ENCODE results near the gene CENPP.

The CENPP gene

DNA sequence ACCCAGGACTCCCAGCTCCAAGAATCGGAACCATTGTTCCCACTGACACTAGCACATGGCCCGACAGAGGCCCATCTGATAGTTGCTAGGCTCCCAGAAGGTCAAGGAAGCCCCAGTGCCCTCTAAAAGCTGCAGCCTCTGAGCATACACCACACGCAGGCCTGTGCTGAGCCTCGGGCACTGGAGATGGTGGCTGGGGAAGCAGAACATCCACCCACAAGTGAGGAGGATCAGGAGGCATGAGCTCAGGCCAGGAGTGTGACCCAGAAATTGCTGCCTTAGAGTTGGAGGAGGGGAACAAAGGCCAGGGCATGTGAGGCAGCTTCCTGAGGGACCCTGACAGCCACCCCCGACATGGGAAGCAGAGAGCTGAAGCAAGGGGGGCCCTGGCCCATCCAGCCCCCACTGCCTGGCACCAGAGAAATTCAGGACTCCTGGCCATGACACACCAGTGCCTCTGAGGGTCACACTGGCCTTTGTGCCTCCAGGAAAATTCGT lies 322.8 kb downstream of the CENPP start:
- POLR2A ChIA-PET (ENCODE audit: low non-redundant PET), result no interaction called here
- CTCF ChIA-PET, result interaction anchor here (0.6 to 2.3 kb wide), 4 partner anchors 13 to 529 kb away, joined by 3 to 9 read pairs (median 3); no protein-coding TSS in a partner anchor
- TF ChIP-seq, protein P1, sequence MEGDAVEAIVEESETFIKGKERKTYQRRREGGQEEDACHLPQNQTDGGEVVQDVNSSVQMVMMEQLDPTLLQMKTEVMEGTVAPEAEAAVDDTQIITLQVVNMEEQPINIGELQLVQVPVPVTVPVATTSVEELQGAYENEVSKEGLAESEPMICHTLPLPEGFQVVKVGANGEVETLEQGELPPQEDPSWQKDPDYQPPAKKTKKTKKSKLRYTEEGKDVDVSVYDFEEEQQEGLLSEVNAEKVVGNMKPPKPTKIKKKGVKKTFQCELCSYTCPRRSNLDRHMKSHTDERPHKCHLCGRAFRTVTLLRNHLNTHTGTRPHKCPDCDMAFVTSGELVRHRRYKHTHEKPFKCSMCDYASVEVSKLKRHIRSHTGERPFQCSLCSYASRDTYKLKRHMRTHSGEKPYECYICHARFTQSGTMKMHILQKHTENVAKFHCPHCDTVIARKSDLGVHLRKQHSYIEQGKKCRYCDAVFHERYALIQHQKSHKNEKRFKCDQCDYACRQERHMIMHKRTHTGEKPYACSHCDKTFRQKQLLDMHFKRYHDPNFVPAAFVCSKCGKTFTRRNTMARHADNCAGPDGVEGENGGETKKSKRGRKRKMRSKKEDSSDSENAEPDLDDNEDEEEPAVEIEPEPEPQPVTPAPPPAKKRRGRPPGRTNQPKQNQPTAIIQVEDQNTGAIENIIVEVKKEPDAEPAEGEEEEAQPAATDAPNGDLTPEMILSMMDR (conservative IDR thresholded peaks at IDR 0.05; ENCODE audit: low read depth), result no peak
- no peak for DNase-seq (ENCODE audit: low spot score)
- peak overlapping the region; percentile 46 for H3K27ac ChIP-seq

DNA sequence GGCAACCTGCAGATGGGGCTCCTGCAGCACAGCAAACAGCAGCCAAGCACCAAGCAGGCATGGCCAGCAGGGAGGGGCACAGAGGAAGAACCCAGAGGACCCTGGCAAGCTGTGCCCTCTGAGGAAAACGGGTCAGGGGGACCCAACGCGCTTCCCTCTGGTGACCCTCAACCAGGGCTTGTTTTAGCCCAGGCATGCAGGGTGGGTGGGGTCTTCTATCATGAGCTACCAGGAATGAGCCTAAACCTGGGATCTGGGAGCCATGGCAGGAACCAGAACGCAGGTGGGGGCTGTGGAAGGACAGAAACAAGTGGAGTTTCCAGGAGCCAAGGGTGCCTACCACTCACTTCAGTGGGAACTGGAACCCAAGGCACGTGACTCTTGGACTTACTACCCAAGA lies 323.3 kb downstream of the CENPP start:
- TF ChIP-seq, protein P1 (conservative IDR thresholded peaks at IDR 0.05; ENCODE audit: low read depth), result no peak
- peak overlapping the region; percentile 46 for H3K27ac ChIP-seq
- ChIA-PET POLR2A (ENCODE audit: low non-redundant PET) (no interaction called here), CTCF (interaction anchor here (0.6 to 2.3 kb wide), 3 partner anchors 14 to 115 kb away, joined by 3 to 9 read pairs (median 3); no protein-coding TSS in a partner anchor)
- no peak for DNase-seq (ENCODE audit: low spot score)

DNA sequence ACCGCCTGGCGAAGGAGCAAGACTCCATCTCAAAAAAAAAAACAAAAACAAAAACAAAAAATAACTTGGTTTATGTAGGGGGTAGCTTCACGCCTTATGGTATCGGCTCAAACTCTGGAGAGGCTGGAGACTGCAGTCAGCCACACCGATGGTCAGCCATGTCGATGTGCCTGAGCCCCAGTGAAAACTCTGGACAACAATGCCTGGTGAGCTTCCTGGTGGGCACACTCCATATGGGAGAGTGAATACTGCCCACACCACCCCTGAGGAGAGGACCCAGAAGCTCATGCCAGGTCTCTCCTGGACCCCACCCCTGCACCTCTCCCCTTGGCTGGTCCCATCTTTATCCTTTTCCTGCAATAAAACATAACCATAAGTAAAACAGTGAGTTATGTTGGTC lies 324.5 kb downstream of the CENPP start:
- POLR2A ChIA-PET (ENCODE audit: low non-redundant PET), result no interaction called here
- TF ChIP-seq, protein P1 (conservative IDR thresholded peaks at IDR 0.05; ENCODE audit: low read depth), result no peak
- peak overlapping the region; percentile 98 for H3K27ac ChIP-seq
- no peak for DNase-seq (ENCODE audit: low spot score)
- CTCF ChIA-PET, result interaction anchor here (0.5 to 0.6 kb wide), 2 partner anchors 9 to 159 kb away, joined by 3 read pairs; no protein-coding TSS in a partner anchor

DNA sequence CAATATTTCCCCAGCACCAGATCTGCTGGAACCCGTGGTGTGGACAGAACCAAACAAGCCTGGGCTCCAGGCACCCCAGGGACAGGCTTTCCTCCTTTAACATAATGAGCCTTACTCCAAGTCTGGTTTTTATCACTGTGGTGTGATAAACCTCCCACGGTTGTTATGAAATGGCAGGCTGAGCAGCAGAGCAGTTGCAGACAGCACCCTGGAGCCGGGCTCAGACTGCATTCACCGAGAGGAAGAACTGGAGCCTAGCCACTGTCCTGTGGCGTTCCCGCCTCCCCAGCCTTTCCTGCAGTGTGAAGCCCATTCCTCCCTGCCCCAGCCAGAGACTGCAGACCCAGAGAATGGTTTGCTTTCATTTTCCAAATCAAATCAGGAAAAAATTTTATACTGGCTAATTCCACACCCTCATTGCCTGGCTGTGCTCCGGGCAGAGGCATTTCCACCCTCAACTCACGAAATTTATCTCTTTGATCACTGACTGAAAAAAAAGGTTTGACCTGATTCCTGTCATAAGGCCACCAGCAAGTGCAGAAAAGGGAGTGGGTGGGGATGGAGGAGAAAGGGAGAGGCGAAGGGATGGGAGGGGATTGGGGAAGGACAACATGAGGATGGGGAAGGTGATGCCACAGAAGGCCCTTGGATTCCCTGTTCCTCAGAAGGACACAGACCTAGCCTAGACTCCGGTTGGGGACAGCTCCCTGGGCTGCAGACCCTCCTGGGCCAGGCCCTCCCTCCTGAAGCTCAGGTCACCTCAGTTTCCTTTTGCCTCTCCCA lies 325.3 kb downstream of the CENPP start:
- TF ChIP-seq, protein P1 (conservative IDR thresholded peaks at IDR 0.05; ENCODE audit: low read depth), result no peak
- ChIA-PET CTCF (no interaction called here), POLR2A (ENCODE audit: low non-redundant PET) (no interaction called here)
- DNase-seq (ENCODE audit: low spot score), result no peak
- H3K27ac ChIP-seq, result peak overlapping the region; percentile 98

DNA sequence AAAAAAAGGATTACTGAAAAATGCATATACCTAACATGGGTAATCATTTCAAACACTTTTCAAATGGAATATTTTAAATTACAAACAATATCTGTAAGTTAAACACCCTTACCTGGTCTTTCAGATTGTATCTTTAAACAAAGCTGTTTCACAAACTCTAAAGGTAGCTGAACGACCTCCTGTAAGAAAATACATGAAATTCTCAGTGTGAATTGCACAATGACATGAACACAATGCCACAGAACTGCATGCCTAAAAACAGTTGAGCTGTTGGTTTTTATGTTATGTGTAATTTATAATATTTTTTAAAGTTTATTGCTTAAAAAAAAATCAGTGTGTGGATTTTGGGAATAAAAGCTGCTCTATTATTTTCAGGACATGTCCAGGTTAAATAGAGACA lies 326.7 kb downstream of the CENPP start:
- ChIA-PET POLR2A (ENCODE audit: low non-redundant PET) (interaction anchor here (0.7 kb wide), 2 partner anchors 15 to 64 kb away, joined by 3 to 4 read pairs; no protein-coding TSS in a partner anchor), CTCF (interaction anchor here (0.5 to 1.1 kb wide), 3 partner anchors 55 to 515 kb away, joined by 3 to 5 read pairs (median 3); no protein-coding TSS in a partner anchor)
- H3K27ac ChIP-seq, result peak overlapping the region; percentile 98
- TF ChIP-seq, protein P1 (conservative IDR thresholded peaks at IDR 0.05; ENCODE audit: low read depth), result no peak
- DNase-seq (ENCODE audit: low spot score), result no peak

DNA sequence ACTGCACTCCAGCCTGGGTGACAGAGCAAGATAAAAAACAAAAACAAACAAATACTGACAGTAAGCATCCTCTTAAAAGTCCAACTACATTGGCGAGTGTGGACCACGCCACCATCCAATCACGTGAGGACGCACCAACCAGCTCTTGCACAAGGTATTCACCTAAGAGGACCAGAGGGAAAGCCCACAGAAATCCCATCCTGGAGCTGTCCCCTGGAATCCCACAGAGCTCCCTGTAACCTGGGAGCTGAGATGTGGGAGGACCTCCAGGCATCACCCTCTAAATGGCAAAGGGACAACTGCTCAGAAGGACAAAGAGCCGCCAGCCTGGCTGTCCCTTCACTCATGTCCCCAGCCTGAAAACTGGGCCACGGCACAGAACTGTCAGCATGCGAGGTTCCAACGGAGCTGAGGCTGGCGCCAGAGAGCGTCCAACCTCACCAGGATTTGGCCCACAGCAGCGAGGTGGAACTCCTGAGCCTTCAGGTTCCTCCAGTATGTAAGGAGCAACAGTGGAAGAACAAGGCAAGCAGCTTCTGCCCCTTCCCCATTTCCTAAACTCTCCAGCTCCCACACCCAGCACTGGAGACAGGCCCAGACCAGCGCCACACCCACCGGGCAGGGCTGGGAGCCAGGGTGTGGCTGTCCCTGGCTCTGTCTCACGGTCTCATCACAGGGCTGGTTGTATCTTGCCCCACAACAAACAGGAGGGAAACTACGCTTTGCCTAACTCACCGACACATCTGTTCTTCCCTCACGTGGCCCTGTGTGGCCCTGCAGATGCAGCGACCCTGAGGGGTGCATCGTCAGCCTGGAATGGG lies 328.9 kb downstream of the CENPP start:
- POLR2A ChIA-PET (ENCODE audit: low non-redundant PET), result interaction anchor here (0.5 to 1.0 kb wide), 2 partner anchors 16 to 135 kb away, joined by 3 to 6 read pairs; partner anchors contain the start of gene IPPK
- TF ChIP-seq, protein P1 (conservative IDR thresholded peaks at IDR 0.05; ENCODE audit: low read depth), result no peak
- peak; percentile 90 for DNase-seq (ENCODE audit: low spot score)
- CTCF ChIA-PET, result interaction anchor here (0.5 to 1.2 kb wide), 5 partner anchors 99 to 601 kb away, joined by 3 to 5 read pairs (median 3); partner anchors contain the start of gene BICD2
- peak overlapping the region; percentile 98 for H3K27ac ChIP-seq
